ENCODE data around the gene TXNDC16. TPM values are rescaled to one million over a fixed set of nuclear protein-coding genes. Genes with fewer than 3 reads are reported as not detected.

TXNDC16 gene
- total RNA-seq, 2 donors from 2014 or later, result 7.8 to 10.6 TPM

- H3K9me3 ChIP-seq, result no peaks in the 10 kb centered on the region
- no peaks in the 10 kb centered on the region for H3K36me3 ChIP-seq
- no peak for DNase-seq
- intact Hi-C loops (cut with DNase I), result no loop called here
- no peak overlapping the region for H3K27ac ChIP-seq
- H3K4me1 ChIP-seq, result no peaks in the 10 kb centered on the region
- H3K9ac ChIP-seq (ENCODE audit: low read depth in 2 of 2, low read length in 2 of 2), result no peak overlapping the region
- no peaks in the 10 kb centered on the region for H3K27me3 ChIP-seq
- TF ChIP-seq CTCF (IDR thresholded peaks at IDR 0.05), result no peak
- H3K4me3 ChIP-seq, result no peak overlapping the region
Measured at GRCh38 chr14:52442166-52442565, 110.1 kb downstream of the TXNDC16 start.

DNA sequence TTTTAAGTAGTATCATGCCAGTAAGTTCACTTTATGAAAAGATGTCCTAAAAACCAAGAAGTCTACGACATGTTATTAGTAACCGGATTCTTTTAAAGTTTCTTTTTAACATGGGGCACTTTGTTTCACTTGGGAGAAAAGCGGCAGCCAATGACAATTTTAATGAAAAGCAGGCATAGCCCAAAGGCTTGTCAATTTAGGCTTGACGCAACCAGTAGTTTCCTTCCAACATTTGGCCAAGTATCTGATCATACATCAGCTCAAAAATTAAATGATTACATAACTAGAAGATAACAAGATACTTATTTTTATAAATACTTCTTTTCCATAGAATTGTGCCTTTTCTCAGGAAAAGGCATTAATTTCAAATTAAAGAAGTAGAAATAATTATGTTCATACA, 112.8 kb downstream of the TXNDC16 start:
- no peak overlapping the region for H3K27ac ChIP-seq
- intact Hi-C loops (cut with DNase I), result no loop called here
- H3K27me3 ChIP-seq, result no peaks in the 10 kb centered on the region
- H3K36me3 ChIP-seq, result no peaks in the 10 kb centered on the region
- TF ChIP-seq CTCF (IDR thresholded peaks at IDR 0.05), result no peak
- no peak for DNase-seq
- H3K9me3 ChIP-seq, result no peaks in the 10 kb centered on the region
- no peak overlapping the region for H3K4me3 ChIP-seq
- no peak overlapping the region for H3K9ac ChIP-seq (ENCODE audit: low read depth in 2 of 2, low read length in 2 of 2)
- H3K4me1 ChIP-seq, result no peaks in the 10 kb centered on the region

DNA sequence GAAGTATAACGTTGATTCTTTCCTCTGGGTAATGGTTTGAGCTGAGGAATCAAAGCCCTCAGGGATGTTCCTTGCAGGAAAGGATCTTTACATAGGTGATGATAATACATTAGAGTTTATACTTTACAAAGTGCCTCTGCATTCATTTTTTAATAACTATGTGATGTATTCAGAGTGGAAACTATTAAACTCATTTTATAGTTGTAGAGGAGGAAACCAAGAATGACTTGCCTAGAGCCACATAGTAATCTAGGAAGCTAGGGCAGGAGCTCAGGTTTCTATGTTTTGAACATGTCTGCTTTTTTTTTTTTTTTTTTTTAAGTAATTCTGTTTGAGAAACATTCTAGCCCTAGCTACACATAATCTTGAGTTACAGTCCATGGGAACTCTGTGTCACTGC, 117.3 kb downstream of the TXNDC16 start:
- H3K27me3 ChIP-seq, result no peaks in the 10 kb centered on the region
- TF ChIP-seq CTCF (IDR thresholded peaks at IDR 0.05), result no peak
- H3K4me1 ChIP-seq, result no peaks in the 10 kb centered on the region
- no peaks in the 10 kb centered on the region for H3K9me3 ChIP-seq
- no peaks in the 10 kb centered on the region for H3K36me3 ChIP-seq
- no peak overlapping the region for H3K9ac ChIP-seq (ENCODE audit: low read depth in 2 of 2, low read length in 2 of 2)
- intact Hi-C loops (cut with DNase I), result no loop called here
- no peak for DNase-seq
- no peak overlapping the region for H3K27ac ChIP-seq
- no peak overlapping the region for H3K4me3 ChIP-seq

GRCh38 chr14:52430474-52430873, 121.8 kb downstream of the TXNDC16 start:
- DNase-seq, result no peak
- no peaks in the 10 kb centered on the region for H3K27me3 ChIP-seq
- no peaks in the 10 kb centered on the region for H3K9me3 ChIP-seq
- H3K4me3 ChIP-seq, result no peak overlapping the region
- H3K4me1 ChIP-seq, result no peaks in the 10 kb centered on the region
- intact Hi-C loops (cut with DNase I), result no loop called here
- no peaks in the 10 kb centered on the region for H3K36me3 ChIP-seq
- no peak overlapping the region for H3K9ac ChIP-seq (ENCODE audit: low read depth in 2 of 2, low read length in 2 of 2)
- H3K27ac ChIP-seq, result no peak overlapping the region
- no peak for TF ChIP-seq CTCF (IDR thresholded peaks at IDR 0.05)

DNA sequence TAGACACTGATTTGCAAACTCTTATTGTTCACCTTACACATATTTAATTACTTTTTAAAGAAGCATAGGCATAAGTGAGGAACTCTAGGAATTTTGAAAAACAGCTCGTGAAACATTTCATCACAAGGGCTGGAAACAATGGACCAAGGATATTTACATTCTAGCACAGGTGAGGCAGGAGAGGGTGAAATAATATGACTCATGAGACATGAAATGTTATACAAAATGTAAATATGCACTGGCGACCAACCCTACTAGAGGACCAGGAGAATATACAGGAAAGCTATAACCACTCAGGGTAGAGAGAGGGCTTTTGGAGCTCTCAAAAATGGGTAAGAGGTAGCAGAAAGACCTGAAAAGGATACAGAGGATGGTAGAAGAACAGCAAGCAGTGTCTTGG, 122.9 kb downstream of the TXNDC16 start:
- no peak for TF ChIP-seq CTCF (IDR thresholded peaks at IDR 0.05)
- H3K27ac ChIP-seq, result no peak overlapping the region
- no peaks in the 10 kb centered on the region for H3K36me3 ChIP-seq
- no peak overlapping the region for H3K9ac ChIP-seq (ENCODE audit: low read depth in 2 of 2, low read length in 2 of 2)
- DNase-seq, result no peak
- H3K9me3 ChIP-seq, result no peaks in the 10 kb centered on the region
- no peaks in the 10 kb centered on the region for H3K27me3 ChIP-seq
- H3K4me3 ChIP-seq, result no peak overlapping the region
- intact Hi-C loops (cut with DNase I), result no loop called here
- no peaks in the 10 kb centered on the region for H3K4me1 ChIP-seq

DNA sequence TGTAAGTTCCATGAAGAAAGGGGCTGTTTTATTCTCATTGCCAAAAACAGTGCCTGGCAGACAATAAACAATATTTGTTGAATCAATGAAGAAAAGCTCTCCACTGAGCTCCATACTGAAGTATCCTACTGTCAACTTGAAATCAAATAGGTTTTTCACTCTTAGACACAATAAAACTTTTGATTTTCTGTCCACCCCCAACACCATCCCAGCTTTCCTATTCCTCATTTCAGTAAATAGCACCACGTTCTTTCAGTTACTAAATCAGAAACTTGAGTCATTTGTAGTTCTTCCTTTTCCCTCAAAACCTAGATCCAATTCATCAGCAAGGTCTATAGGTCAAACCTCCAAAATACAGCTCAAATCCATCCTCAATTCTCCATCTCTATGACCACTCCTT, 124.8 kb downstream of the TXNDC16 start:
- Histone ChIP-seq H3K27ac (no peak overlapping the region), H3K36me3 (no peaks in the 10 kb centered on the region), H3K9ac (ENCODE audit: low read depth in 2 of 2, low read length in 2 of 2) (no peak overlapping the region), H3K27me3 (no peaks in the 10 kb centered on the region), H3K4me1 (no peaks in the 10 kb centered on the region), H3K4me3 (no peak overlapping the region), H3K9me3 (no peaks in the 10 kb centered on the region)
- no peak for DNase-seq
- TF ChIP-seq CTCF (IDR thresholded peaks at IDR 0.05), result no peak
- intact Hi-C loops (cut with DNase I), result no loop called here

All from colonic mucosa (tissue), 4 donors.